Germinal center (tissue), 1 donor: Measurements from ENCODE around the gene MTCH2.

Experiments used
- DNase-seq: peaks from one replicate; pipeline ENCODE4 v3.0.0; 2012; ENCODE audit warnings: mixed read lengths, low spot score

Gene MTCH2

DNA sequence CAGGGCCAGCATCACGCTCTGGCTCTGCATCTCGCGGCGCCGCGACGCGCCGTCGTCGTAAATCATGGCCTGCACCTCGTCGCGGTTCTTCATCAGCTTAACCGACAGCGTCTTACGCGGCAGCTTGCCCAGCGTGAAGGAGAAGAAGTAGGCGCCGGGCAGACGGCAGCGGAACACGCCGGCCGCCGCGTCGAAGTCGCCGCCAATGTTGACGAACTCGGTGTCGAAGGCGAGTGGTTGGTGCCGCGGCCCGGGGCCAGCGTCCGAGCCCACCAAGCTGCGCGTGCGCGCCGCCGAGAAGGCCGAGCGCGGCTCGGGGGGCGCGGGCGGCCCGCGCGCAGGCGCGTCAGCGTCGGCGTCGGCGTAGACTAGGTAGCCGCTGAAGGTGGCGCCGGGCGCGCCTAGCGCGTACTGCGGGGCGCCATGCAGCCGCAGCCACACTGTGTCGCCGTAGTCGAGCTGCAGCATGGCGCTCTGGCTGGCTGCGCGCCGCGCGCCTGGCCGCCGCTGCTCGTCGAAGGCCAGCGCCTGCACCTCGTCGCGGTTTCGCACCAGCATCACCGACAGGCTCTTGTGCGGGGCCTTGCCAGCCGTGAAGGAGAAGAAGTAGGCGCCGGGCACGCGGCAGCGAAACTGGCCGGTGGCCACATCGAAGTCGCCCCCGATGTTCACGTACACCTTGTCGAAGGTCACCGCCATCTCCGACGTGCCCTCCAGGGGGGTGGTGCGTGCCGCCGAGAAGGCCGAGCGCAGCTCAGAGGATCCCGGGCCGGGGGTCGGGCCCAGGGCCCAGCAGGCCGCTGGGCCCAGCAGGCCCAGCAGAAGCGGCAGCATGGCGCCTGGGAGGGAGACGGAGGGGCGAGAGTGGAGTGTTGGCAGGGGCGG, 52.1 kb downstream of the MTCH2 start:
- no peak for DNase-seq

- no peak for DNase-seq
Measured at GRCh38 chr11:47589584-47589976, 52.8 kb downstream of the MTCH2 start.

GRCh38 chr11:47589118-47589517, 53.2 kb downstream of the MTCH2 start:
- no peak for DNase-seq

- DNase-seq: no peak
Measured at GRCh38 chr11:47587723-47588326, 54.5 kb downstream of the MTCH2 start.

DNA sequence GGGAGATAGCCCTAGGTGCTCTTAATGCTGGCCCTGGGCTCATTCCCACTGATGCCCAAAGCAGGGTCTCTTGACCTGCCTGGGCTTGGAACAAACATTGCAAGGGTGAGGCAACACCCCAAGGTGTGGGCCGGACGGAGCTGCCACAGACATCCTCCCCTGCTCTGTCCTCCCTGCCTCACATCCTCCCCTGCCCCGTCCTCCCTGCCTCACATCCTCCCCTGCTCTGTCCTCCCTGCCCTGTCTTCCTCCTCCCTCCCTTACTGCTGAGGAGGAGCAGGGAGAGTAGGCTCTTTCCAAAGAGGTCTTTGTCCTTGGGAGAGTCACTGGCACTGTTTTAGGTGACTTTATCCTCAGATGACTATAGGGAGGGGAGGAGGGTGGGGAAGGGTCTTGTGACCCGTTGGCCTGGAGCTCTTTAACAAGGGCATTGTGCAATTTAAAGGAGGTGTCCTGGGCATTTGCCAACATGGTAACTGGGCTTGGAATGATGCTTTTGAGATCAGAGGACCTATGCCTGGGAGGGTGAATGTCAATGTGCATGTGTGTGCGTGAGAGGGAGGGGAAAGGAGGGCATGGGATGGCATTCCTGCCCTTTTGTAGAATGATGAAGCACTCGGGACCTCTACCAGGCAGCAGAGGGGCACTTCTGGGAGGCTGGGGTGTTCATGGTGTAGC, 55.2 kb downstream of the MTCH2 start:
- DNase-seq: no peak

DNA sequence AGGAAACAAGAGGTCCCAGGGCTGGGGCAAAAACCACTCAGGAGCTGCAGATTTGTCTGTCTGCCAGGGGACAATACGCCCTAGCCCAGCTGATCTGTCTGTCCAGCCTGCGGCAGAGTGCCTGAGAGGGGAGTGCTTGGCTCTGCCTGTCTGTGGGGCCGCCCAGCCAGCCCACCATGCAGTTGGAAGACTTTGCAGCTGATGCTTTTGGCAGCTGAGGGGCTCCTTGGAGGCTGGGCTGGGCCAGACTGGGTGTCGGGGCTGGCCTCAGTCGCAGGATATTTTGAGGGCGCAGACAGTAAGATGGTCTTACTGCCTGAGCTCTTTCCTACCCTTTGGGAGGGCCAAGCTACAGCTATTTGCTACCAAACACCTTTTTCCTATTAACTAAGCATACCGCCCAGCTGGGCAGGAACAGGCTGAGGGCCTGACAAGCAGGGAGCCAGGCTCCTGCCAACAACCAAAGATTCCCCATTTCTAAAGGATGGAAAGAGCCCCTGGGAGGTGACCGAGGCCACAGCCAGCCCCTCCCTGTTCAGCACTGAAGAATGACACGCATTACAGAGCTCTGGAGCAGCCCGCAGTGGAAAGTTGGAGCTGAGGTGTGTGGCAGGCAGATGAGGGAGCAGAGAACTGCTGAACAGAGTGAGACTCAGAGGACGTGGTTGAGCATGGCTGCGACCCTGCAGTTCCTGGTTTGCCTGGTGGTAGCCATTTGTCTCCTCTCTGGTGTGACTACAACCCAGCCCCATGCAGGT, 56.1 kb downstream of the MTCH2 start, which contains the start of gene FAM180B:
Gene FAM180B (plus strand): TSS at position 581 of the 758 bp plus-strand sequence. CDS start 91 bp downstream, at position 672.
- DNase-seq: no peak

- no peak for DNase-seq
Measured at GRCh38 chr11:47583844-47584243, 58.5 kb downstream of the MTCH2 start.

GRCh38 chr11:47578524-47579494, 63.5 kb downstream of the MTCH2 start, which contains the start of the genes KBTBD4 and NDUFS3:
KBTBD4 (minus strand) TSS chr11:47578970; CDS start chr11:47578951, 19 bp downstream.
NDUFS3 (plus strand) TSS chr11:47579074; CDS start chr11:47579092, 18 bp downstream.
- DNase-seq: peak; percentile 89

DNA sequence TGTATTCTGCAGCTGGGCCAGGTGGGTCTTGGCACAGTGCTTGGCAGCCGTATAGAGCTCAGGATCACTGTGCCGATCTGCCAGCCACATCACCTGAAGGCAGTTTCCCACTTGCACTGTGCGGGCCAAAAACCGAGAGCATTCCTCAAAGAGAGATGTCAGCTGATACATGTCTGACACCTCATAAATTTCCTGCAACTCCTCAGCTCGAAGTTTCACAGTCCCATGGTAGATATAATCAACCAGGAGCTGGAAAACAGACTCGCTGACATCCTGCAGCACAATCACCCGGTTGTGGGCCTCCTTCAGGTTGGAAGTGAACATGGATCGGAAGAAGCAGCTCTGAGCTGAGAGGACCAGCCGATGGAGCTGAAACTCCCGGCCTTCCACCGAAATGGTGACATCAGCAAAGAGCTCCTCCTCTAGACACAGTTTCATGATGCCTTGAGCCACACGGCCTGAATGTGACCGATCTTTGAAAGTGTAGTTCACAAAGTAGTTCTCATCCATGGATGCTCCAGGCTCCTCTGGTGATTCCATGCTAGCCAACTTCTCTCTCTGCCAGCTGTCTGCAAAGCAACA, 64.8 kb downstream of the MTCH2 start:
- no peak for DNase-seq

- DNase-seq: no peak
Measured at GRCh38 chr11:47573321-47573720, 69.0 kb downstream of the MTCH2 start.

DNA sequence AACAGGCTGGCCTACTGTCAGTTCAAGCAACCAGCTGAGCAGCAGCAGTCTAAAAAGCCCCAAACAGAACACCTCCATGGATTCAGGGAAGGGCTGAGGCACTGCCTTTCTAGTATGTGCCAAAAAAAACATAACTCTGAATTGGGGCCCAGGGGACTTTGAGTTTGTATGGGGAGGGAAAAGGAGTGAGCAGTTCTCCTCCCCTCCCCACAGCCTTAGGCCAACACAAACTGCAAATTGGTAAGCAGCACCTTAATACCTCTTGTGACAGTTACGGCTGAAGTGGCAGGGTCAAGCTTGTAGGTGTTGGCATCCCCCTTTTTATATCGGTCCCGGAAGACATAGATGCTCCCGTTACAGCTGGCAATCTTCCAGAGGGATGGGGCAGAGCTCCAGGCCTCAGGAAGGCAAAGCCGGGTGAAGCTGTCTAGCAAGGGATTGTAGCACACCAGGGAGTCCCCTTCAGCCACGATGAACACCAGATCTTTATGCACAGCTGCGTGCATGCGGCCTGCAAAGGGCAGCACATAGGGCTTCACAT, 69.6 kb downstream of the MTCH2 start:
- DNase-seq: no peak

- no peak for DNase-seq
Measured at GRCh38 chr11:47571895-47572294, 70.5 kb downstream of the MTCH2 start.

- no peak for DNase-seq
Measured at GRCh38 chr11:47571357-47571729, 71.0 kb downstream of the MTCH2 start.

DNA sequence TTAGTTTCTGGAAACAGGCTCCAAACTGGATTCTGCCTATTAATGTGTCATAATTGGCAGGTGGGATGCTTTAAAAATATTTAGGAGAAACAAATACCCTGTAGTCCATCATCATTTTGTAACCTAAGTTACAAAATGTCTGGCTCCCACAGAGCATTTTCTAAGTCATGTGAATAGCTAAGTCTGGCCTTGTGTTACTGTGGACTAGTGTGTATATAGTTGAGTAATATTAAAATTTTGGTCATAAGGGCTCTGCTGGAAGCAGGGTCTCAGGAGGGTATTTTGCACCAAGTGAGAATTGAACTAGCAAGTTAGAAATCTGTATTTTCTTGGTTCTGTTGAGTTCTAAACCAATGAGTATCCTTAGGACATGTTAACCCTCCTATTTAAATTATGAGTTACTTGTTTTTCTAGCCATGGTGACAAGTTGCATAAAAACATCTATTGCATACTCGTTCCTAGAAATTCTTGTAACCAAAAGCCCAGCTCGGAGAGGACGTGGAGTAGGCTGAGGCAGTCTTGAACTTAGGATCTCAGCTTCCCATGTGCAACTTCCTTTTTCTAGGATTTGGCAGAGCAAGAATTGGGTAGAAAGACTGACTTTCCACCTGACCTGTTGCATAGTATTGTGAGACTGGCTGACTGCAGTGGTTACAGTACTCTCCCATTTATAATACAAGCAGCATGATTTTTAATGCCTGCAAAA, 71.6 kb downstream of the MTCH2 start:
- no peak for DNase-seq

- DNase-seq: no peak
Measured at GRCh38 chr11:47569646-47570045, 72.7 kb downstream of the MTCH2 start.
